Chondrocyte (in vitro differentiated cells): ENCODE measurements around the gene COL4A5. TPM values are rescaled to one million over a fixed set of nuclear protein-coding genes. Genes with fewer than 3 reads are reported as not detected.

Experiments
- DNase-seq: peaks from one replicate; pipeline ENCODE4 v3.0.0; 2021; ENCODE audit warnings: mixed read lengths, low spot score
- H3K27ac Mint-ChIP-seq: one replicate; pipeline ENCODE4 v1.8.0; 2021; ENCODE audit warnings: mild to moderate bottlenecking, moderate library complexity, mixed read lengths; ENCODE audit not compliant: unreplicated experiment
- H3K27me3 Mint-ChIP-seq: 2 replicates; pipeline ENCODE4 v1.8.0; 2021; ENCODE audit warnings: low read depth, mixed read lengths
- H3K36me3 Mint-ChIP-seq: 2 replicates; pipeline ENCODE4 v1.8.0; 2021; ENCODE audit warnings: low read depth, mixed read lengths
- H3K4me1 Mint-ChIP-seq: 2 replicates; pipeline ENCODE4 v1.8.0; 2021; ENCODE audit warnings: low read depth, mild to moderate bottlenecking, mixed read lengths
- H3K4me3 Mint-ChIP-seq: one replicate; pipeline ENCODE4 v1.8.0; 2021; ENCODE audit warnings: mild to moderate bottlenecking, moderate library complexity, mixed read lengths; ENCODE audit not compliant: unreplicated experiment
- H3K9me3 Mint-ChIP-seq: 2 replicates; pipeline ENCODE4 v1.8.0; 2021; ENCODE audit warnings: low read depth, mixed read lengths
- total RNA-seq: library from RNA; stranded (reverse); gene quantifications from 3 replicates; pipeline ENCODE4 v1.2.1, GENCODE V29; 2021
- TF ChIP-seq, protein P1 (sequence below): fragments of 200-600 bp; sonication (generic); IDR thresholded peaks from 2 replicates; pipeline ENCODE4 v1.5.0; 2021; ENCODE audit warnings: antibody characterized with exemption, mild to moderate bottlenecking, moderate library complexity

The COL4A5 gene
- total RNA-seq, 1 donor from 2014 or later: 211 TPM

DNA sequence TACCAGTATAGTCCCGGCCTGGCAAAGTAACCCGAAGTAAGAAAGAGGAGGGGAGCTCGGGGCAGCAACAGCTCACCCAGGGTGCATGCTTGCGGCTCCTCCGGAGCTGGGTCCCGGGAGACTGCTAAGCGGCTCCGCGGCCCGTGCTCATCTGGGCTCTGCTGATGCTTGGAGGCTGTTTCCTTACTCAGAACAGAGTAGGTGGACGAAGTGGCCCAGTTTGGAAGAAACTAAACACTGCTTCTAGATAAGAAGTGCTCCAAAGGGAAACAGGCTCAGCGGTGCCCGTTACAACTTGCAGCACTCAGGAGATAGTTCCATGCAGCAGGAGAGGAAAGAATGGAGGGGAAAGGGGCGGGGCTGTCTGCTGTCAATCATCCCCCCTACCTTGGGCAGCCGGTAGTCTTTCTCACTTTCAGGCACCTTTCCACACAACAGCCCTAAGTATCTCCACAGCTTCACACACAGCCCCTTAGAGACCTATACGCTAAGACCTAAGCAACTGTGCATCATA, 1.5 kb upstream of the COL4A5 start, which contains the start of gene COL4A6:
TSS of gene COL4A6 (minus strand) at position 313 of the 514 bp plus-strand sequence. CDS start at position 87, 226 bp downstream.
- no peaks in the 10 kb centered on the region for H3K27me3 Mint-ChIP-seq
- H3K36me3 Mint-ChIP-seq: no peaks in the 10 kb centered on the region
- no peaks in the 10 kb centered on the region for H3K9me3 Mint-ChIP-seq
- H3K4me1 Mint-ChIP-seq: peaks cover 53% of the 10 kb centered on the region
- H3K4me3 Mint-ChIP-seq: peak within 1 kb of the TSS; percentile 90
- TF ChIP-seq, protein P1, sequence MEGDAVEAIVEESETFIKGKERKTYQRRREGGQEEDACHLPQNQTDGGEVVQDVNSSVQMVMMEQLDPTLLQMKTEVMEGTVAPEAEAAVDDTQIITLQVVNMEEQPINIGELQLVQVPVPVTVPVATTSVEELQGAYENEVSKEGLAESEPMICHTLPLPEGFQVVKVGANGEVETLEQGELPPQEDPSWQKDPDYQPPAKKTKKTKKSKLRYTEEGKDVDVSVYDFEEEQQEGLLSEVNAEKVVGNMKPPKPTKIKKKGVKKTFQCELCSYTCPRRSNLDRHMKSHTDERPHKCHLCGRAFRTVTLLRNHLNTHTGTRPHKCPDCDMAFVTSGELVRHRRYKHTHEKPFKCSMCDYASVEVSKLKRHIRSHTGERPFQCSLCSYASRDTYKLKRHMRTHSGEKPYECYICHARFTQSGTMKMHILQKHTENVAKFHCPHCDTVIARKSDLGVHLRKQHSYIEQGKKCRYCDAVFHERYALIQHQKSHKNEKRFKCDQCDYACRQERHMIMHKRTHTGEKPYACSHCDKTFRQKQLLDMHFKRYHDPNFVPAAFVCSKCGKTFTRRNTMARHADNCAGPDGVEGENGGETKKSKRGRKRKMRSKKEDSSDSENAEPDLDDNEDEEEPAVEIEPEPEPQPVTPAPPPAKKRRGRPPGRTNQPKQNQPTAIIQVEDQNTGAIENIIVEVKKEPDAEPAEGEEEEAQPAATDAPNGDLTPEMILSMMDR: no peak
- peak within 1 kb of the TSS; percentile 91 for H3K27ac Mint-ChIP-seq
- no peak for DNase-seq

DNA sequence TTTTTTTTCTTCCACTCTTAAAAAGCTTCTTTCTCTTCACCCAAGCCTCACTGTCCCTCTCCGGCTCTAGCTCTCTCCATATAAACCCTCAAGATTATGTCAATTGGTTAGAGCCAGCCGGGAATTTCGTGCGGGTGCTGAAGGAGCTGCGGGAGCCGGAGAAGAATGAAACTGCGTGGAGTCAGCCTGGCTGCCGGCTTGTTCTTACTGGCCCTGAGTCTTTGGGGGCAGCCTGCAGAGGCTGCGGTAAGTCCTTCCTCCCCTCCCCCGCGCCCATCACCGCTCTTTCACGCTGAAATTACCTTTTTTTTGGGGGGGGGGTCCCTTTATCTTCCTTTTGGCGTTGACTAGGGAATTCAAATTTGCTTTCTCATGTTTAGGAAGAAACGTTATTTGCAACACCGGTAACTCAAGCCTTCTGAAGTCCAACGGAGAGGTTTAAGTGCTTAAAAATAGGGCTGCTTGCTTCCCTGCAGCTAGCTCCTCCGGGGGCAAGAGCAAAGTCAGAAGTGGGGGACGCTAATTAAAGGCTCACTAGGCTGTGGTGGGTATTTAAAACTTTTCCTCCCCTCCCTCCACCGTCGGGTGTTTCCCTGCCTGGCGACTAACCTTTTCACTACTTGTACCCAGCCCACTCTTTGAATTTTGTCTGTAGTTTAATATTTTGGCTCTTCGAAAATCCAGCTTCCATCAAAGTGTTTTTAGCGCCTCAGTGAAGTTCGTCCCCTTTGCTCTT, 491 bp downstream of the COL4A5 start:
- Mint-ChIP-seq H3K4me1 (peaks cover 61% of the 10 kb centered on the region), H3K36me3 (peaks cover 4% of the 10 kb centered on the region), H3K27ac (peak overlapping the region; percentile 91), H3K27me3 (no peaks in the 10 kb centered on the region), H3K9me3 (peaks cover 6% of the 10 kb centered on the region), H3K4me3 (peak overlapping the region; percentile 90)
- TF ChIP-seq, protein P1: no peak
- no peak for DNase-seq

DNA sequence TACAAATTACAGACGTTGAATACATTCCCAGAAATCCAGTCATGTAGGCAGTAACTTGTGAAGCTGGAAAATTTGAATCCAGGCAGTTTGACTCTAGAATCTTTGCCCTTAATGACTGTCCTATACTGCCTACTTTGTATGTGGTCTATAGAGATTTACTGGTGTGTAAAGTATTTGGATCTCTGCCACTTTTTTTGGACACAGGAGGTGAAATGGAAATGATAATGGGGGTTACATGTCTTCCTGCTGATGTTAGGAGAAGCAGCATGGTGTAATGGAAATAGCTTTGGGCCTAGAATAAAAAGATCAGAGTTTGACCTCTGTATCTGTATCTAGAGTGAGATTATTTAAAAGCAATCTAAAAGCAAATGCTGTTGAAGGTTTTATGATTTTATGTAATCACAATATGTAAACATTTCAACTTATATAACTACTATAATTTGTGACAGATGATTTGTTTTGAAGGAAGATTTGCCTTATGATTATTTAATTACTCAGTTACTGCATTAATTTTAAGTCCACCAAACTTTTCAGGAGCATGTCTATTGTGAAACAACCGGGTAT, 3.3 kb downstream of the COL4A5 start:
- Mint-ChIP-seq H3K4me1 (peaks cover 62% of the 10 kb centered on the region), H3K27me3 (no peaks in the 10 kb centered on the region), H3K4me3 (peak overlapping the region; percentile 69), H3K9me3 (peaks cover 8% of the 10 kb centered on the region), H3K27ac (peak overlapping the region; percentile 19), H3K36me3 (peaks cover 5% of the 10 kb centered on the region)
- no peak for DNase-seq
- TF ChIP-seq, protein P1: no peak

DNA sequence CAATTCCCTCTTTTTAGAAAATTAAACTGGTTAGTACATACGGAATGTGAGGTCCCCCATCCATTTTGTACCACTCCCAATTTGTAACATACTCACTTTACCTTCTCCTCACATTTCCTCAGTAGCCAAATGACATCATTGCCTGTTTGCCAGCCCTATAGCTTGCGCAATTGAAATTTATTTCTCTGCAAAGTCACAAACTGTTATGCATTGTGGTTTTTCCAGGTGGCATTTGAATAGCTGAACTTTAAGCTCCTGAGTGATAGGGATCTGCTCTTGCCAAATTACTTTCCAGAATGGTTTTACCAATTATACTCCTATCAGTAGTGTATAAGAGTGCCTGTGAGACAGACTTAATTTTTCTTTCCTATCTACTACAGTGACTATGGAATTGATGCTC, 7.7 kb downstream of the COL4A5 start:
- Mint-ChIP-seq H3K27me3 (no peaks in the 10 kb centered on the region), H3K9me3 (peaks cover 8% of the 10 kb centered on the region), H3K4me1 (peaks cover 35% of the 10 kb centered on the region), H3K36me3 (peaks cover 5% of the 10 kb centered on the region), H3K4me3 (no peak overlapping the region), H3K27ac (no peak overlapping the region)
- TF ChIP-seq, protein P1: no peak
- no peak for DNase-seq

DNA sequence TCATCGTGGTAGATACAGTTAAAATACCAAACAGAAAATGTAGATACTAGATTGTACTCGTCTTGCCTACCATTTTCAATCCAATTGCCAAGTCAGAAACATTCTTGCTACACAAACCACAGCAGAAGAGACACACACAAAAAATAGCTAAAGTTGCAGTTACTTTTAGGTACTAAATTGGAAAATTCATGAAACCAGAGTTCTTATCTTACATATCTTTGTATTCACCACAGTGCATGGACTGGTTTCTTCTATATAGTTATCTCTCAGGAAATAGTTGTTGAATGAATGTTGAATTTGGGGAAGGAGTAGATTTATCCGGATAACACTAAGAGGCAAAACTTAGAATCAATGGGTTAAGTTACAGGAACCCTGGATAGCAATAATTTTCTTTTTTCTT, 14.2 kb downstream of the COL4A5 start:
- DNase-seq: no peak
- peaks cover 17% of the 10 kb centered on the region for H3K4me1 Mint-ChIP-seq
- TF ChIP-seq, protein P1: no peak
- peaks cover 16% of the 10 kb centered on the region for H3K9me3 Mint-ChIP-seq
- peak overlapping the region; percentile 17 for H3K27ac Mint-ChIP-seq
- H3K36me3 Mint-ChIP-seq: peaks cover 2% of the 10 kb centered on the region
- no peak overlapping the region for H3K4me3 Mint-ChIP-seq
- H3K27me3 Mint-ChIP-seq: no peaks in the 10 kb centered on the region
